Smooth muscle cell (in vitro differentiated cells): ENCODE measurements around the gene TLR4. TPM values are rescaled to one million over a fixed set of nuclear protein-coding genes. Genes with fewer than 3 reads are reported as not detected.

ENCODE experiments used
- DNase-seq: peaks from one replicate; lab custom pipeline; 2025; ENCODE audit not compliant: unreplicated experiment; lab: John Stamatoyannopoulos, UW
- H2AFZ ChIP-seq: fragments of 200-600 bp; sonication (generic); 2 replicates; pipeline ENCODE4 v1.6.0; 2016; ENCODE audit warnings: antibody characterized with exemption, low read depth, mild to moderate bottlenecking
- H3F3A ChIP-seq: fragments of 200-600 bp; sonication (generic); 2 replicates; pipeline ENCODE4 v1.6.0; 2017; ENCODE audit warnings: antibody characterized with exemption, low read depth
- H3K27ac ChIP-seq: fragments of 200-600 bp; sonication (generic); 2 replicates; pipeline ENCODE4 v1.5.1; 2016; ENCODE audit warnings: low read depth, mild to moderate bottlenecking
- H3K27me3 ChIP-seq: fragments of 200-600 bp; sonication (generic); 2 replicates; pipeline ENCODE4 v1.6.1; 2016; ENCODE audit warnings: low read depth, mild to moderate bottlenecking
- H3K36me3 ChIP-seq: fragments of 200-600 bp; sonication (generic); 2 replicates; pipeline ENCODE4 v1.5.1; 2016; ENCODE audit warnings: low read depth
- H3K4me1 ChIP-seq: fragments of 200-600 bp; sonication (generic); 2 replicates; pipeline ENCODE4 v1.5.1; 2016; ENCODE audit warnings: low read depth
- H3K4me2 ChIP-seq: fragments of 200-600 bp; sonication (generic); 2 replicates; pipeline ENCODE4 v1.6.0; 2016; ENCODE audit warnings: mild to moderate bottlenecking
- H3K4me3 ChIP-seq: fragments of 200-600 bp; sonication (generic); 2 replicates; pipeline ENCODE4 v1.5.1; 2016; ENCODE audit warnings: mild to moderate bottlenecking
- H3K79me2 ChIP-seq: fragments of 200-600 bp; sonication (generic); 2 replicates; pipeline ENCODE4 v1.6.0; 2016; ENCODE audit warnings: low read depth, mild to moderate bottlenecking
- H3K9ac ChIP-seq: fragments of 200-600 bp; sonication (generic); 2 replicates; pipeline ENCODE4 v1.6.0; 2016; ENCODE audit warnings: low read depth
- H3K9me3 ChIP-seq: fragments of 200-600 bp; sonication (generic); replicated peaks from 2 replicates; pipeline ENCODE4 v1.5.1; 2016; ENCODE audit warnings: low read depth
- H4K20me1 ChIP-seq: fragments of 200-600 bp; sonication (generic); 2 replicates; pipeline ENCODE4 v1.6.0; 2016; ENCODE audit warnings: low read depth
- WGBS: methylation state at CpG from one replicate; pipeline ENCODE4 v1.1.7; 2016; ENCODE audit warnings: low lambda C conversion rate; 5-methylcytosine and 5-hydroxymethylcytosine counted together
- polyA plus RNA-seq: library from polyadenylated mRNA; unstranded; fragments of >200 nt; fragmentation: Nextera tagmentation; extraction: Ambion mirVana; gene quantifications from 2 replicates; pipeline ENCODE4 v1.2.1, GENCODE V29; 2016
- total RNA-seq: library from RNA; depleted of rRNA; stranded (reverse); fragments of >200 nt; gene quantifications from 2 replicates; pipeline ENCODE4 v1.2.3, GENCODE V29; 2014
- TF ChIP-seq, protein P1 (sequence below): fragments of 200-600 bp; sonication (generic); IDR thresholded peaks from 2 replicates; pipeline ENCODE4 v1.5.1; 2017; ENCODE audit warnings: borderline replicate concordance, mild to moderate bottlenecking, antibody characterized with exemption; ENCODE audit not compliant: insufficient read depth, poor library complexity, severe bottlenecking

Gene TLR4
- total and polyA plus RNA-seq, 2 experiments from 2014 or later = 6.9 to 16.0 TPM

DNA sequence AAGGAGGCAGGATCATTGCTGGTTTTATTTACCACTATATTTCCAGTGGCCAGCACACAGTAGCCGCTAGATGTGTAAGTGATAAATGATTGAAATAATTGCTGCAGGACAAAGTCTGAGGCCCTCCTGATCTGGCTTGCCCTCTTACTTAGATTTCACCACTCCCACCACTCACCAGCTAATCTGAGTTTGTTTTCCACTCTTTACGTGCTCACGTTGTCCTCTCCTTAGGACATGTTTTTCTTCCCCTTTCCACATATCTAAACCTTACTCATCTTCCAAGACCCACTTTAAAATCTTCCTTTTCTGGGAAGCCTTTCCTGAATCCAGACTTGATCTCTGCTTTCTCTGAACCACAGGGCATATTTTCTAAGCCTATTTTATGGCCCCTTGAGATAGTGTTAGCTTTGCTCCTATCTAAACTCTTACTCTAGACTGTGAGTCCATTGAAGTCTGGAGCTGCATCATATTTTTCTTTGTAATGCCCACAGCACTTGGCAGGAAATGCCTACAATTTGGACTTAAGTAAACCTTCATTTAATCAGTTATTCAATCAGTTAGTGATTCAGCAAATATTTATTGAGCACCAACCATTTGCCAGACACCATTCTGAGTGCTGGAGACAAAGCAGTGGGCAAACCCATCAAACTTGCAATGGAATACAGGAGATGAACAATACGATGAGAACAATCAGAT, 2.4 kb downstream of the TLR4 start:
- Histone ChIP-seq H3K9me3 (no peaks in the 10 kb centered on the region), H3K27ac (peak overlapping the region; percentile 95), H3K36me3 (peaks cover 6% of the 10 kb centered on the region), H3K4me2 (peak overlapping the region; percentile 87), H3F3A (peaks cover 29% of the 10 kb centered on the region), H3K79me2 (peaks cover 8% of the 10 kb centered on the region), H3K9ac (peak overlapping the region; percentile 23), H3K4me3 (peak overlapping the region; percentile 25), H4K20me1 (no peaks in the 10 kb centered on the region), H3K4me1 (peaks cover 17% of the 10 kb centered on the region), H2AFZ (no peak overlapping the region), H3K27me3 (no peaks in the 10 kb centered on the region)
- TF ChIP-seq, protein P1, sequence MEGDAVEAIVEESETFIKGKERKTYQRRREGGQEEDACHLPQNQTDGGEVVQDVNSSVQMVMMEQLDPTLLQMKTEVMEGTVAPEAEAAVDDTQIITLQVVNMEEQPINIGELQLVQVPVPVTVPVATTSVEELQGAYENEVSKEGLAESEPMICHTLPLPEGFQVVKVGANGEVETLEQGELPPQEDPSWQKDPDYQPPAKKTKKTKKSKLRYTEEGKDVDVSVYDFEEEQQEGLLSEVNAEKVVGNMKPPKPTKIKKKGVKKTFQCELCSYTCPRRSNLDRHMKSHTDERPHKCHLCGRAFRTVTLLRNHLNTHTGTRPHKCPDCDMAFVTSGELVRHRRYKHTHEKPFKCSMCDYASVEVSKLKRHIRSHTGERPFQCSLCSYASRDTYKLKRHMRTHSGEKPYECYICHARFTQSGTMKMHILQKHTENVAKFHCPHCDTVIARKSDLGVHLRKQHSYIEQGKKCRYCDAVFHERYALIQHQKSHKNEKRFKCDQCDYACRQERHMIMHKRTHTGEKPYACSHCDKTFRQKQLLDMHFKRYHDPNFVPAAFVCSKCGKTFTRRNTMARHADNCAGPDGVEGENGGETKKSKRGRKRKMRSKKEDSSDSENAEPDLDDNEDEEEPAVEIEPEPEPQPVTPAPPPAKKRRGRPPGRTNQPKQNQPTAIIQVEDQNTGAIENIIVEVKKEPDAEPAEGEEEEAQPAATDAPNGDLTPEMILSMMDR = no peak
- 15% methylated on average over 4 of the region's 4 CpGs for WGBS
- no peak for DNase-seq

DNA sequence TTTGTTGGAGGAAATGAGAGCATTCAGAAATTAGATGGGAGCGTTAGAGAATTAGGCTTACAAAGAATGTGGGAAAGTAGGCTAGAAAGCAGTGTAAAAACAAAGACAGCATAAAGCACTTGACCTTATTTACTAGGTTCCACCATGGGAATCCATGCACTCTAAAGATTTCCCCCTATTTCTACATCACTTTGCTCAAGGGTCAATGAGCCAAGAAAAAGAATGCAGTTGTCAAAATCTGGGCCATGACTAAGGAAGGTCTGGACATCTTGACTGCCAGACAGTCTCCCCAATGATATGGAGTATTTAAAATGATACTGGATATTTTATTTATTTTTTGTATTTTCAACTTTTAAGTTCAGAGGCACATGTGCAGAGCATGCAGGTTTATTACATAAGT, 3.4 kb downstream of the TLR4 start:
- Histone ChIP-seq H3F3A (peaks cover 27% of the 10 kb centered on the region), H3K4me1 (peaks cover 17% of the 10 kb centered on the region), H3K9me3 (no peaks in the 10 kb centered on the region), H3K27ac (peak overlapping the region; percentile 95), H2AFZ (no peak overlapping the region), H3K27me3 (no peaks in the 10 kb centered on the region), H3K4me2 (peak overlapping the region; percentile 87), H3K9ac (no peak overlapping the region), H3K36me3 (peaks cover 11% of the 10 kb centered on the region), H4K20me1 (no peaks in the 10 kb centered on the region), H3K4me3 (no peak overlapping the region), H3K79me2 (peaks cover 8% of the 10 kb centered on the region)
- DNase-seq = no peak
- TF ChIP-seq, protein P1 = no peak
- 44% methylated on average over 1 of the region's 1 CpG for WGBS

DNA sequence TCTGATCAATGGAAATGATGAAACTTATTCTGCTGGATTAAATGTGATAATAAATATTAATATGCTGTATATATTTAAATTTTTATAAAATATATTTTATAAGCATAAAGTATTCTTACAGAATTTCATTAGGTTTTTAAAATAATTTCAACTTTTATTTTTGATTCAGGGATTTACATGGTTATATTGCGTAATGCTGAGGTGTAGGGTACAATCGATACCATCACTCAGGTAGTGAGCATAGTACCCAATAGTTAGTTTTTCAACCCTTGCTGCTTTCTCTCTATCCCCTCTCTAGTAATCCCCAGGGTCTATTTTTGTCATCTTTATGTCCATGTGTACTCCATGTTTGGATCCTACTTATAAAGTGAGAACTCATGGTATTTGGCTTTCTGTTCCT, 5.7 kb downstream of the TLR4 start:
- Histone ChIP-seq H3K4me2 (no peak overlapping the region), H3K79me2 (peaks cover 8% of the 10 kb centered on the region), H3K27me3 (no peaks in the 10 kb centered on the region), H4K20me1 (no peaks in the 10 kb centered on the region), H3F3A (peaks cover 11% of the 10 kb centered on the region), H3K9ac (no peak overlapping the region), H3K4me1 (peaks cover 5% of the 10 kb centered on the region), H3K27ac (no peak overlapping the region), H3K4me3 (no peak overlapping the region), H3K36me3 (peaks cover 18% of the 10 kb centered on the region), H2AFZ (no peak overlapping the region), H3K9me3 (no peaks in the 10 kb centered on the region)
- WGBS = 100% methylated on average over 2 of the region's 2 CpGs
- no peak for DNase-seq
- TF ChIP-seq, protein P1 = no peak

DNA sequence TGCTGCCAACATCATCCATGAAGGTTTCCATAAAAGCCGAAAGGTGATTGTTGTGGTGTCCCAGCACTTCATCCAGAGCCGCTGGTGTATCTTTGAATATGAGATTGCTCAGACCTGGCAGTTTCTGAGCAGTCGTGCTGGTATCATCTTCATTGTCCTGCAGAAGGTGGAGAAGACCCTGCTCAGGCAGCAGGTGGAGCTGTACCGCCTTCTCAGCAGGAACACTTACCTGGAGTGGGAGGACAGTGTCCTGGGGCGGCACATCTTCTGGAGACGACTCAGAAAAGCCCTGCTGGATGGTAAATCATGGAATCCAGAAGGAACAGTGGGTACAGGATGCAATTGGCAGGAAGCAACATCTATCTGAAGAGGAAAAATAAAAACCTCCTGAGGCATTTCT, 10.1 kb downstream of the TLR4 start:
- Histone ChIP-seq H3K36me3 (peaks cover 18% of the 10 kb centered on the region), H3K9me3 (no peaks in the 10 kb centered on the region)
- WGBS = 81% methylated on average over 6 of the region's 6 CpGs

More for the DNA sequence above, 10.1 kb downstream of the TLR4 start:
- Histone ChIP-seq H3K4me1 (no peaks in the 10 kb centered on the region), H3K4me3 (no peak overlapping the region), H3K27ac (no peak overlapping the region), H4K20me1 (no peaks in the 10 kb centered on the region), H3K4me2 (no peak overlapping the region), H2AFZ (no peak overlapping the region), H3K27me3 (no peaks in the 10 kb centered on the region), H3K9ac (no peak overlapping the region), H3K79me2 (no peaks in the 10 kb centered on the region), H3F3A (no peaks in the 10 kb centered on the region)
- TF ChIP-seq, protein P1 = no peak
- no peak for DNase-seq
